KMS-11 (cell line): ENCODE data around the gene KIF26B.

Experiments used
- H2AFZ ChIP-seq: fragments of 200-600 bp; sonication (generic); 2 replicates; pipeline ENCODE4 v1.6.1; 2016; ENCODE audit warnings: antibody characterized with exemption, mixed run types, low read depth
- H3K27ac ChIP-seq: fragments of 200-600 bp; sonication (generic); 2 replicates; pipeline ENCODE4 v1.6.1; 2016; ENCODE audit warnings: mild to moderate bottlenecking, mixed run types
- H3K27me3 ChIP-seq: fragments of 200-600 bp; sonication (generic); 2 replicates; pipeline ENCODE4 v1.6.1; 2017; ENCODE audit warnings: mild to moderate bottlenecking, low read depth, mixed run types, moderate library complexity; ENCODE audit not compliant: insufficient read depth
- H3K36me3 ChIP-seq: fragments of 200-600 bp; sonication (generic); 2 replicates; pipeline ENCODE4 v1.6.1; 2017; ENCODE audit warnings: mild to moderate bottlenecking, mixed run types; ENCODE audit not compliant: insufficient read depth
- H3K4me1 ChIP-seq: fragments of 200-600 bp; sonication (generic); 2 replicates; pipeline ENCODE4 v1.6.1; 2016; ENCODE audit warnings: mild to moderate bottlenecking, low read depth, mixed run types; ENCODE audit not compliant: poor library complexity, severe bottlenecking
- H3K4me2 ChIP-seq: fragments of 200-600 bp; sonication (generic); 2 replicates; pipeline ENCODE4 v1.7.0; 2016; ENCODE audit warnings: mild to moderate bottlenecking, mixed run types
- H3K4me3 ChIP-seq: fragments of 200-600 bp; sonication (generic); IDR thresholded peaks from 2 replicates; pipeline ENCODE4 v1.6.1; 2017; ENCODE audit warnings: low read depth, low read length, mixed read lengths; ENCODE audit not compliant: insufficient read depth
- H3K79me2 ChIP-seq: fragments of 200-600 bp; sonication (generic); 2 replicates; pipeline ENCODE4 v1.6.1; 2016; ENCODE audit warnings: low read depth, mixed run types; ENCODE audit not compliant: insufficient read depth
- H3K9ac ChIP-seq: fragments of 200-600 bp; sonication (generic); 2 replicates; pipeline ENCODE4 v1.6.1; 2016; ENCODE audit warnings: mild to moderate bottlenecking, mixed run types
- H4K20me1 ChIP-seq: fragments of 200-600 bp; sonication (generic); 2 replicates; pipeline ENCODE4 v1.6.1; 2016; ENCODE audit warnings: mild to moderate bottlenecking, mixed run types; ENCODE audit not compliant: insufficient read depth
- TF ChIP-seq, protein P1 (sequence below): fragments of 200-600 bp; sonication (generic); conservative IDR thresholded peaks from 2 replicates; pipeline ENCODE4 v1.6.1; 2017; ENCODE audit warnings: low read depth, mild to moderate bottlenecking, antibody characterized with exemption, low read length, moderate library complexity, mixed read lengths

KIF26B gene

DNA sequence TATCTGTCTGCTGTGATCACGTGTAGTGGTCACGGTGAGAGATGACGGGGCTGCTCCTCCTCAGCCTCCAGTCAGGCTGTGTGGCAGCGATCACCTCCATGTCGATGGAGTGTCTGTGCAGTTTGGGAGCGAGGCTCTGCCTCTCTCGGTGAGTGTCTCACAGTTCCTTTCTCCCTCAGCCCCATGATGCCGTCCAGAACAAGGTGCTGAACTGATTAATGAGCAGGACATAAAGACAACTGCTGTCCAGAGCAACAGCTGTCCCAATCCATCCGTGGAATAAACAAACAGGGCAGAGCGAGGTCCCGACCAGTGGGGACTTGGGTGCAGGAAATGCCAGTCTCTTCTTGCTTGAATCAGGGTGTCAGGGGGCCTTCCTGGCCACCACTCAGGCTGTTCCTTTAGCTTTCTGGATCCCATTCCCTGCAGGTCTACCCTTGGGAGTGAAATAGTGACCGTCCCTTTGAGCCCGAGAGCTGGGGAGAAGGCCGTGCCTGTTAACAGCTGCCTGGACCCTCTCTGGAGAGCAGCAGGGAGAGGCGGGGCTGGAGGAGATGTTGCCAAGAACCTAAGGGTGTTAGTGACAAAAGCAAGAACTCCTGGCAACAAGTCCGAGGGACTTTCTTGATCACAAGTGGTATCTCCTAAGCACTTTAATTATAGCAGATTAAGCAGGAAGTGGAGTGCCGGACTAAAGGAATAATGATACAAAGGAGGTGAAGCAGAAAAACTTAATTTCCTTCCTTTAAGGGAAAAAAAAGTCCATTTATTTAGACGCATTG is 443.9 kb downstream of the KIF26B start:
- Histone ChIP-seq H3K9ac (no peak overlapping the region), H3K36me3 (no peaks in the 10 kb centered on the region), H3K4me2 (no peak overlapping the region), H4K20me1 (no peaks in the 10 kb centered on the region), H2AFZ (no peak overlapping the region), H3K4me3 (no peak overlapping the region), H3K4me1 (no peaks in the 10 kb centered on the region), H3K27ac (no peak overlapping the region), H3K27me3 (no peaks in the 10 kb centered on the region), H3K79me2 (no peaks in the 10 kb centered on the region)
- TF ChIP-seq, protein P1, sequence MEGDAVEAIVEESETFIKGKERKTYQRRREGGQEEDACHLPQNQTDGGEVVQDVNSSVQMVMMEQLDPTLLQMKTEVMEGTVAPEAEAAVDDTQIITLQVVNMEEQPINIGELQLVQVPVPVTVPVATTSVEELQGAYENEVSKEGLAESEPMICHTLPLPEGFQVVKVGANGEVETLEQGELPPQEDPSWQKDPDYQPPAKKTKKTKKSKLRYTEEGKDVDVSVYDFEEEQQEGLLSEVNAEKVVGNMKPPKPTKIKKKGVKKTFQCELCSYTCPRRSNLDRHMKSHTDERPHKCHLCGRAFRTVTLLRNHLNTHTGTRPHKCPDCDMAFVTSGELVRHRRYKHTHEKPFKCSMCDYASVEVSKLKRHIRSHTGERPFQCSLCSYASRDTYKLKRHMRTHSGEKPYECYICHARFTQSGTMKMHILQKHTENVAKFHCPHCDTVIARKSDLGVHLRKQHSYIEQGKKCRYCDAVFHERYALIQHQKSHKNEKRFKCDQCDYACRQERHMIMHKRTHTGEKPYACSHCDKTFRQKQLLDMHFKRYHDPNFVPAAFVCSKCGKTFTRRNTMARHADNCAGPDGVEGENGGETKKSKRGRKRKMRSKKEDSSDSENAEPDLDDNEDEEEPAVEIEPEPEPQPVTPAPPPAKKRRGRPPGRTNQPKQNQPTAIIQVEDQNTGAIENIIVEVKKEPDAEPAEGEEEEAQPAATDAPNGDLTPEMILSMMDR: no peak

DNA sequence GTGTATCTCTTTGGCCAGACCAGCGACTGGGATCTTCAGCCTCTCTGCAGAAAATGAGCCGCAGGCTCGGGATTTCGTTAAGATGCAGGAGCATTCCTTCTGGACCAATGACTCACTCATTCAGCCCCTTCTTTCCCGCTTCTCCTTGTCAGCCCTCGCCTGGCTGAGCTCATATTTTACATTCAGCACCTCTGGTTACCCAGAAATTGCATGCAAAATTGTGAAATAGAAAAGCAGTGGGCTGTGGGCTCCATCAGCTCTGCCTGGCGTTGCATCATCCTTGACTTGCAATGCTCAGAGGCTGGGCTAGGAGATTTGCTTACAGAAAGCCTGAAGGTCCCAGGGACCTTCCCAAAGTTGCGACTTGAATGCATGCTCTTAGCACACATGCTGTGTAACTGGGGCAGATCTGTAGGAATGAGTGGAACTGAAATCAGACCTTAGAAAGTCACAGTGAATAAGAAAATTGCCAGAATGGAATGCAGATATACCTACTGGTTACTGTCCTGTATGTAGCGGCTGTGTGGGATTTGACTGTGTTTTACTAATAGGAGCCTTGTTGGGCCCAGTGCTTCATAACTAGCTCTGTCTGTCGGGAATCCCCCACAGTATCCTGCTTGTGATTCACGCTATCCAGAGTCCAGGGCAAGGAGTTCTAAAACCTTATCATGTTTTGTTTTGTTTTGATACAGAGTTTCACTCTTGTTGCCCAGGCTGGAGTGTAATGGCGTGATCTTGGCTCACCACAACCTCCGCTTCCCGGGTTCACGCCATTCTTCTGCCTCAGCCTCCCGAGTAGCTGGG is 444.8 kb downstream of the KIF26B start:
- no peaks in the 10 kb centered on the region for H3K36me3 ChIP-seq
- no peaks in the 10 kb centered on the region for H3K4me1 ChIP-seq
- TF ChIP-seq, protein P1: no peak
- no peak overlapping the region for H3K4me2 ChIP-seq
- no peaks in the 10 kb centered on the region for H3K27me3 ChIP-seq
- no peaks in the 10 kb centered on the region for H3K79me2 ChIP-seq
- no peak overlapping the region for H2AFZ ChIP-seq
- H3K27ac ChIP-seq: no peak overlapping the region
- no peaks in the 10 kb centered on the region for H4K20me1 ChIP-seq
- no peak overlapping the region for H3K4me3 ChIP-seq
- H3K9ac ChIP-seq: no peak overlapping the region

DNA sequence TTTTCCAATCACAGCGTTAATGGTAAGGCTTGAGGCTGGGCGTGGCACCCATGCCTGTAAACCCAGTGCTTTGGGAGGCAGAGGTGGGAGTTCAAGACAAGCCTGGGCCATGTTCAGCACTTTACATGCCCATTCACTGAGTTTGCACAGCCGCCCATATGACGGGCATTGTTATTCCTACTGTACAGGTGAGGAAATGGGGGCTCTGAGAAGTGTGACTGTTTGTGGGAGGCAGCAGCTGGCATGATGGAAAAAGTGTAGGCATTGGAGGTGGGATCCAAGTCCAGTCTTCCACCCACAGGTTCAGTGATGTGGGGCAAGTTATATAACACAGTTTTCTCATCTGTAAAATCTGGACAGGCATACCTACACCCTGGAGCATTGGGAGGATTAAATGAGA is 445.9 kb downstream of the KIF26B start:
- Histone ChIP-seq H2AFZ (no peak overlapping the region), H3K79me2 (no peaks in the 10 kb centered on the region), H3K4me1 (no peaks in the 10 kb centered on the region), H3K36me3 (no peaks in the 10 kb centered on the region), H4K20me1 (no peaks in the 10 kb centered on the region), H3K4me2 (no peak overlapping the region), H3K4me3 (no peak overlapping the region), H3K27me3 (no peaks in the 10 kb centered on the region), H3K9ac (no peak overlapping the region), H3K27ac (no peak overlapping the region)
- TF ChIP-seq, protein P1: no peak

DNA sequence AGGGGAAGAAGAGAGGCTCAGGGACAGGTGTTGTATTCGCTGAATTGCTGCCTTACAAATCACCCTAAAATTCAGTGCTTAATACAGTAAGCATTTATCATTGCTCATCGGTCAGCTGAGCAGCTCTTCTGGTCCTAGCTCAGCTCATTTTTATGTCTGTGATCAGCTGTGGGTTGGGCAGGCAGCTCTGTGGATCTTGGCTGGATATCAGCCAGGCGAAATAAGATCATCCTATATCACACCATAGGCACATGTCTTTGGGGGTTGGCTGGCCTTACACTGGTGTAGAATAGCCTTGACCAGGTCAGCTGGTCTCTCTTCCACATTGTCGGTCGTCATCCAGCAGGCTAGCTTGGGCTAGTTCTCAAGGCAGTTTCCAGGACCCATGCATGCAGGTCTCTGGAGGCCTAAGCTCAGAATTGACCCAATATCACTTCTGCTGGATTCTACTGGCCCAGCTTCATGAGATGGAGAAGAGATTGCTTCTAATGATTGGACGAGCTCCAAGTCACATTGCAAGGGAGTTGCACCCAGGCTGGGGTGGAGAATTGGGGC is 448.6 kb downstream of the KIF26B start:
- no peak overlapping the region for H3K27ac ChIP-seq
- H3K4me2 ChIP-seq: no peak overlapping the region
- H3K4me1 ChIP-seq: no peaks in the 10 kb centered on the region
- no peaks in the 10 kb centered on the region for H3K27me3 ChIP-seq
- no peaks in the 10 kb centered on the region for H4K20me1 ChIP-seq
- H3K79me2 ChIP-seq: no peaks in the 10 kb centered on the region
- no peak overlapping the region for H2AFZ ChIP-seq
- H3K36me3 ChIP-seq: no peaks in the 10 kb centered on the region
- no peak overlapping the region for H3K4me3 ChIP-seq
- TF ChIP-seq, protein P1: no peak
- H3K9ac ChIP-seq: no peak overlapping the region
